Measurements from ENCODE around the gene ECHDC3.
A peak's percentile ranks its signal among the peaks of the same experiment; 100 is the strongest.

Gene ECHDC3

GRCh38 chr10:11743461-11744338 lies 1.5 kb downstream of the ECHDC3 start:
- Histone ChIP-seq H3K27ac (peak overlapping the region in 6 of 21 experiments; percentile 73 to 90 (median 84)), H3K4me3 (peak overlapping the region in 6 of 7 experiments; percentile 44 to 90 (median 62))

GRCh38 chr10:11745045-11745444 lies 2.9 kb downstream of the ECHDC3 start:
- Histone ChIP-seq H3K27ac (no peak overlapping the region), H3K4me3 (no peak overlapping the region)

GRCh38 chr10:11746883-11747539 lies 4.8 kb downstream of the ECHDC3 start:
- H3K27ac ChIP-seq, result peak overlapping the region in 3 of 21 experiments; percentile 3 to 22 (median 8)
- H3K4me3 ChIP-seq, result no peak overlapping the region

DNA sequence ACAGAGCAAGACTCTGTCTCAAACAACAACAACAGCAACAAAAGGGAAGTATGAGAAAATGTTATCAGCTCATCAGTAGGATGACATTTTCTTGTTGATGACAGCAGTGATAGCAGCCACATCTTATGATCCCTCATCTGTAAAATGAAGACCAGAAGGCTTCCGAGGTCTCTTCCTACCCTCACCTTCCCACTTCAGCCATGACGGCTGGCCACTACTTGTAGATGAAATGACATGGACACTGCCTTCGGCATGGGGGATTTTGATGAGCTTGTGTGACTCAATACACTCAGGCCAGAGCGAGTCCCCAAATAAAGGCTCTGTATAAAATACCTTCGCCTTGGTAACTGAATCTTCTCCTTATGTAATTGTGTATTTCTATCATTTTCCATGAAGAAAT lies 6.7 kb downstream of the ECHDC3 start:
- H3K27ac ChIP-seq, result peak overlapping the region in 1 of 21 experiments; percentile 30
- no peak overlapping the region for H3K4me3 ChIP-seq

GRCh38 chr10:11750420-11750819 lies 8.2 kb downstream of the ECHDC3 start:
- H3K4me3 ChIP-seq, result no peak overlapping the region
- no peak overlapping the region for H3K27ac ChIP-seq

DNA sequence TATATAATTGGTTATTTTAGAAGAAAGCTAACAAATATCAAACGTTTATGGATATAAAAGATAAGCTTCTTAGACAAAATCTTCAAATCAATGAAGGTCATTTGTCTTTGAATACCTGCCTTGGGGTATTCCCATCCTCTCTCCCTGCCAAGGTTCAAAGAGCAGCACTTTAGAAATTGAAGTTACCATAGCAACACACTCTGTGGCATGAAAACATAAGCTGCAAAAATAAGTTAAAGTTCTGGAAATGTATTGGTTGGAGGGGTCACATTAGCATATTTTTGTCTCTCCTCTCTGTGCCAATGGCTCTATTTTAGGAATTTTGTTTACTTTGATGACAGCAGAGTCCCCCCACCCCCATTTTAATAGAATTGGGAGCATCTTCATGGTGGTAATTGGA lies 12.0 kb downstream of the ECHDC3 start:
- no peak overlapping the region for H3K4me3 ChIP-seq
- H3K27ac ChIP-seq, result no peak overlapping the region

DNA sequence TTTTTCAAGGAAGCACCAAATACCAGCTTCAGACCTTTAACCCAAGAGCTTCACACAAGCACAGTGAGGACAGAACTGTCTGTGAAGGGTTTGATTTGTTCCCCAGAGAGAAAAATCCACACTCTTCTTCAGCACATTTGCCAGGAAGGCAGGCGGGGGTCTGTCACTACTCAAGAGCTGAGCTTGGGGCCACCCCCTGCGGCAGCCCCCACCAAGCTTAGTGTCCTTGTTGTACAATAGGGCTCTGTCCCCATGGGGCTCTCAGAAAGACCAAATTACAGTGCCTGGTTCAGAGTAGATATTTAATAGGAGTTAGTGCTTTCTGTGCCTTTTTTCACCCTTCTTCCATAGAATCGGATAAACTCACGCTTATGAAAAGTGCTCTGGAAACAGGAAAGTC lies 12.4 kb downstream of the ECHDC3 start:
- no peak overlapping the region for H3K4me3 ChIP-seq
- no peak overlapping the region for H3K27ac ChIP-seq

DNA sequence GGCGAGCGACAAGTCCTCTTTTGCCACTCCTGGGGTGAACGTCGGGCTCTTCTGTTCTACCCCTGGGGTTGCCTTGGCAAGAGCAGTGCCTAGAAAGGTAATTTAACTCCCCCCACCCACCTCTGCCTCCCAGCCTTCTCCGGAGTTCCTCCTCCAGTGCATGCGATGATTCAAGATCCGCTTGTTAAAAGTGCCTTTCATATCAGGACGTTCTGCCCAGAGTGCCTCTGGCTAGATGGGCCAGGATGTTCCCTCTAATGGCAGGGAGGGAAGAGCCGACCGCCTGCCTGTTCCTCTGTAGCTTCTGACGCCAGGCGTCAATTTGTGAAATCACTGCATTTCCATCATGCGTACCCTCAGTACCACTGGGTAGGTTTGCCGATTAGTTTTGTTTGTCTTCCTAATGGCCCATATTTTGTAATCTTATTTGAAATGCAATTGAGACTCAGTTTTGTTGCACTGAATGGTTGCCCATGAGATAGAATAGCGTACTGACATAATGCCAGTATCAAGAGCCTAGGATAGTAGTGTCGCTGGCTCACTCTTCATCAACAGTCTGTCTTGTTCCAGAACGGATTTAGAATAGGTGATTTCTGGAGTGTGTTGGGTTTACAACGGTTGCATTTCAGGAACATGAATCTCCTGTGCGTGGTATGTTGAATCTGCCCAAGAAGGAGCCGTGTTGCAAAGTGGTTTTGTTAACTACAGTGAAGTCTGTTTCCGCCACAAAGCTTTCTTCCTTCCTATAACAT lies 13.5 kb downstream of the ECHDC3 start:
- H3K4me3 ChIP-seq, result no peak overlapping the region
- H3K27ac ChIP-seq, result no peak overlapping the region

DNA sequence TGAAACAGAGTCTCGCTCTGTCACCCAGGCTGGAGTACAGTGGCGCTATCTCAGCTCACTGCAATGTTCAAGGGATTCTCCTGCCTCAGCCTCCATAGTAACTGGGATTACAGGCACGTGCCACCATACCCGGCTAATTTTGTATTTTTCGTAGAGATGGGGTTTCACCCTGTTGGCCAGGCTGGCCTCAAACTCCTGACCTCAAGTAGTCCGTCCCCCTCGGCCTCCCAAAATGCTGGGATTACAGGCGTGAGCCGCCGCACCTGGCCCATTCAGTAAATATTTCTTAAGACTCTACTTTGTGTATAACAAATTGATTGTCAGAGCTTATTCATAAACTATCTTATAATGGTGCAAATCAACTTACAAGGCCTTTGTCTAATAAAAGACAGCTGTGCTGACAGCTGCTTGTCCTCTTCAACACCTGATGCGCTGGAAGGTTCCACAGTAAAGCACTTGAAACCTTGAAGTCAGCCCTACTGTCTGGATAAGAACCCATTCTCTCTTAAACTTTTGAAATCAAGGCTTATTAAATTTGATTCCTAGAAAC lies 14.7 kb downstream of the ECHDC3 start:
- Histone ChIP-seq H3K4me3 (no peak overlapping the region), H3K27ac (peak overlapping the region in 12 of 21 experiments; percentile 10 to 86 (median 52))

DNA sequence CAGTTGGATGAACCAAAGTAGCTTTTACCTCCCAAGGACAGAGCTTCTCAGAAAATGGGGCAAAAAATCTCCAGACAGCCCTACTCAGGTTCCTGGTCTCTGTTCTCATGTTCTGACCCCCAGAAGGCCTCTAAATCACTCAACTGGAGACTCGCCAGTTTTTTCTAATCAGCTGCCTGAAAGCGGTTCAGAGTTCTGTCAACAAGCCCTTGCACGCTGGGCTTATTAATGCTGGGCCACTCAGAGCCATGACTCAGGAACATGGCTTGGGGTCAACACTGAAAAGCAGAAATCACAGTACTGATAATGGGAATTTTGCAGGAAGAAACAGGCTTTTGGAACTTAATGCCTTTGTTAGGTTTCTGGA lies 15.3 kb downstream of the ECHDC3 start:
- H3K4me3 ChIP-seq, result no peak overlapping the region
- peak overlapping the region in 17 of 21 experiments; percentile 10 to 86 (median 56) for H3K27ac ChIP-seq

DNA sequence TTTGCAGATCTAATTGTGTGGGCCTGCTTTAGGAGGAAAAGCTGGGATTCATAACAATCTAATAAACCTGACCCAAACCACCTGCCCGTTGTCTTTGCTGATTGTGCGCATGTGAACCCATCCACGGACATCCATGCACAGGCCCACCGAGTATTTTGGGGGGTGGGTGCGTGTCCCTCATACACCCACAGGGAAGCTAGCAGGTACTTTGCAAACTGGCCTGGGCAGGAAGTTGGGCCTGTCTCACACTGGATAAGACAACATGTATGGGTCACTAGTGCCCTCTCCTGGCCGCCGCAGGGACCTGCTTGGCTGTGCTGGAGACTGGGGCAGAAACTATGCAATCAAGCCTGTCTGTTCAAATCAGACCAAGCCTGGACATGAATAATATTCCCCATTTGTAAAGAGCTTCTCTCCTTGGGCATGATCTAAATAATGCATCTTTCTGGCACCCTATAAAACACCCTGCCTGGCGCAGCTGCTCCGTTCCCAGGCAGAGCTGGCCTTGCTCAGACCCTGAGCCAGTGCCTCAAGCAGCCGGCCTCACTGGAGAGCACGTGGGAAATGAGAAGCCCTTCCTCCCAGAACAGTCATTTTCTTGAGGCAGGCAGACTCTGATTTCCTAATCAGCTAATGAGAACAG lies 15.8 kb downstream of the ECHDC3 start:
- Histone ChIP-seq H3K4me3 (no peak overlapping the region), H3K27ac (peak overlapping the region in 19 of 21 experiments; percentile 10 to 86 (median 64))

DNA sequence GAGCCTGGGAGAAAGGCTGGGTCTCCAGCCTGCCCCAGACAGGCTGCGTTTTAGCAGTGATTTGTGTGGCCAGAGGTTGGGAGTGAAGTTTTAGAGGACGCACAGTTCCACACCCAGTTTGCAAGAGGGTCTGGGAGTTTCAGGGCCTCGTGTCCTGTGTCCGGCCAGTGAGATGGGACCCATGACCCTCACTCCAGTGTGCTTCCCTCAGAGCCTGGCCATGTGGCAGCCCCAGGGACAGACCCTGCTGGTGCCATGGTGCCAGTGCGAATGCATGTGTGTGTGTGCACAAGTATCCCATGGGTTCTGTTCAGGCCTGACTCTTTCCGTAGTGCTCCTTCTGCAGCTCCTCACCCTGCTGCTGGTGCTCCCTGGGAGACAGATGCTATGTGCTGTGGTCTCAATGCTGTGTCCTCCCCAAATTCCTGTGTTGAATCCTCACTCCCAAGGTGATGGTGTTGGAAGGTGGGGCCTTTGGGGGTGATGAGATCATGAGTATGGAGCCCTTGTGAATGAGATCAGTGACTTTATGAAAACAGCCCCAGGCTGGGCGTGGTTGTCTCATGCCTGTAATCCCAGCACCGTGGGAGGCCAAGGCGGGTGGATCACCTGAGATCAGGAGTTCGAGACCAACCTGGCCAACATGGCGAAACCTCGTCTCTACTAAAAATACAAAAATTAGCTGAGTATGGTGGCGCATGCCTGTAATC lies 16.5 kb downstream of the ECHDC3 start:
- H3K4me3 ChIP-seq, result no peak overlapping the region
- H3K27ac ChIP-seq, result peak overlapping the region in 17 of 21 experiments; percentile 10 to 86 (median 69)

- Histone ChIP-seq H3K4me3 (no peak overlapping the region), H3K27ac (no peak overlapping the region)
These were observed 17.2 kb downstream of the ECHDC3 start for GRCh38 chr10:11759347-11759746.

DNA sequence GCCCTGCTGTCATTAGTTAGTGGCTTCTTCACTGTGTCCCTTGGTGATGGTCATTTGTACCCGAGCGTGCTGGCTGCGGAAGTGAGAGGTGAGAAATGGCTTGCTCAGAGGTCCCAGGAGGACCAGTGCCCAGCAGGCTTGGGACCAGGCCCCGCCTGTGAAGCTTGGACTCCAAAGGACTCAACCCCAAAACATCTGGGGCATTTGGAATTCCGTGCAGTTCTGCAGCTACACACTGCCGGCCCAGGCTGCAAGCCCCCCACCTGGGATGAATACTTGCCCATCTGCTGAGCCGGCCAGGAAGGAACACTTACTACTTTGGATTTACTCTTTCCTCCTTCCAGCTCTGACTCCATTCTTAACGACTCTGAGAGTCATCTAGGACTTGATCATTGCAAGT lies 18.0 kb downstream of the ECHDC3 start:
- Histone ChIP-seq H3K27ac (no peak overlapping the region), H3K4me3 (no peak overlapping the region)

- Histone ChIP-seq H3K27ac (no peak overlapping the region), H3K4me3 (no peak overlapping the region)
These were observed 18.7 kb downstream of the ECHDC3 start for GRCh38 chr10:11760861-11761260.

DNA sequence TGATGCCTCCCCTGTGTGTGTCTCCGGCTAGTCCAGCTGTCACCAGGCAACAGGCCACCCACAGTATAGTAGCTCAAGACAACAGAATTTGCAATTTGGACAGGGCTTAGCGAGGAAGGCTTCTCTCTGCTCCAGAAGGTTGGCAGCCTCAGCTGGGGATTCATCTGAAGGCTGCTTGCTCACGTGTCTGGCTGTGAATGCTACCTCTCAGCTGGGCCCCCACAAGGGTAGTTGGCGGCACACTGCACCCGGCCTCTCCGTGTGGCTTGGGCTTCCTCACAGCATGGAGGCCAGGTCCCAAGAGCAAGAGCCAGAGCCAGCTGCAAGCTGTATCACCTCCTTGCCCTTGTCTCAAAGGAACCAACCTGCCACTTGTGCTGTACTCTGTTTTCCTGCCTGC lies 19.2 kb downstream of the ECHDC3 start:
- Histone ChIP-seq H3K4me3 (no peak overlapping the region), H3K27ac (no peak overlapping the region)

- H3K27ac ChIP-seq, result no peak overlapping the region
- H3K4me3 ChIP-seq, result no peak overlapping the region
These were observed 20.7 kb downstream of the ECHDC3 start for GRCh38 chr10:11762706-11763500.

- Histone ChIP-seq H3K4me3 (no peak overlapping the region), H3K27ac (no peak overlapping the region)
These were observed 21.3 kb downstream of the ECHDC3 start for GRCh38 chr10:11763501-11763861.
